HEK293 (cell line): ENCODE results near the gene PLA2G4E.

ENCODE experiments used
- CTCF ChIA-PET: fragments of 350-600 bp; formaldehyde crosslinking; extraction: SDS; loops from one replicate; lab custom pipeline; 2021; ENCODE audit warnings: antibody characterized with exemption; lab: Yijun Ruan, JAX
- POLR2A ChIA-PET: fragments of 300-600 bp; formaldehyde crosslinking; extraction: SDS; loops from one replicate; lab custom pipeline; 2020; ENCODE audit warnings: antibody characterized with exemption, inconsistent platforms; lab: Yijun Ruan, JAX
- H3K27ac ChIP-seq: fragments of 200-500 bp; sonication (Bioruptor generic); 2 replicates; pipeline ENCODE4 v1.5.1; 2014; ENCODE audit warnings: low read depth, low read length, control low read depth, inconsistent platforms; ENCODE audit errors: extremely low read depth
- H3K36me3 ChIP-seq, 2 experiments: fragments of 200-500 bp in 1 of 2; sonication (Bioruptor generic) in 1 of 2; 1 replicate in 1 of 2; 2 replicates in 1 of 2; pipeline ENCODE4 v1.5.1; 2014 to 2017; ENCODE audit warnings: inconsistent platforms in 2 of 2, low read length in 2 of 2; ENCODE audit not compliant: control insufficient read depth in 2 of 2, insufficient read depth in 1 of 2
- H3K4me1 ChIP-seq: fragments of 200-500 bp; sonication (Bioruptor generic); 2 replicates; pipeline ENCODE4 v1.5.1; 2014; ENCODE audit warnings: mild to moderate bottlenecking, low read length, inconsistent platforms; ENCODE audit not compliant: control insufficient read depth, insufficient read depth
- H3K4me3 ChIP-seq: 2 replicates; pipeline ENCODE4 v1.5.1; 2011; ENCODE audit warnings: low read depth, mild to moderate bottlenecking, control low read depth, low read length, moderate library complexity
- H3K9me3 ChIP-seq: fragments of 200-500 bp; sonication (Bioruptor generic); 2 replicates; pipeline ENCODE4 v1.5.1; 2014; ENCODE audit warnings: low read depth, low read length, inconsistent platforms; ENCODE audit not compliant: control insufficient read depth, insufficient read depth
- ATF2 ChIP-seq: fragments of 450-650 bp; formaldehyde crosslinking; IDR thresholded peaks from 2 replicates; pipeline ENCODE4 v1.5.1; 2016; ENCODE audit warnings: missing biosample characterization, missing genetic modification characterization, low read depth
- BCL11B ChIP-seq: fragments of 450-650 bp; formaldehyde crosslinking; IDR thresholded peaks from 2 replicates; pipeline ENCODE4 v1.5.1; 2016; ENCODE audit warnings: low read depth, missing biosample characterization, missing genetic modification characterization
- EGR2 ChIP-seq: fragments of 450-650 bp; formaldehyde crosslinking; IDR thresholded peaks from 2 replicates; pipeline ENCODE4 v1.5.1; 2016; ENCODE audit warnings: low read depth, missing biosample characterization, missing genetic modification characterization
- KLF10 ChIP-seq: fragments of 450-650 bp; IDR thresholded peaks from 2 replicates; pipeline ENCODE4 v1.5.1; 2018; ENCODE audit warnings: missing biosample characterization, mild to moderate bottlenecking, missing genetic modification characterization
- KLF16 ChIP-seq: fragments of 450-650 bp; formaldehyde crosslinking; IDR thresholded peaks from 2 replicates; pipeline ENCODE4 v1.5.1; 2017; ENCODE audit warnings: missing biosample characterization, missing genetic modification characterization
- KLF9 ChIP-seq: fragments of 450-650 bp; formaldehyde crosslinking; IDR thresholded peaks from 2 replicates; pipeline ENCODE4 v1.5.1; 2016; ENCODE audit warnings: missing biosample characterization, missing genetic modification characterization, low read depth
- MYNN ChIP-seq: fragments of 450-650 bp; formaldehyde crosslinking; IDR thresholded peaks from 2 replicates; pipeline ENCODE4 v1.5.1; 2016; ENCODE audit warnings: missing biosample characterization, missing genetic modification characterization, borderline replicate concordance
- PRDM1 ChIP-seq: fragments of 450-650 bp; formaldehyde crosslinking; IDR thresholded peaks from 2 replicates; pipeline ENCODE4; 2016; ENCODE audit warnings: missing biosample characterization, missing genetic modification characterization
- TSHZ1 ChIP-seq: fragments of 450-650 bp; formaldehyde crosslinking; IDR thresholded peaks from 2 replicates; pipeline ENCODE4 v1.5.1; 2016; ENCODE audit warnings: missing biosample characterization, missing genetic modification characterization, borderline replicate concordance
- ZFHX2 ChIP-seq: fragments of 450-650 bp; formaldehyde crosslinking; conservative IDR thresholded peaks from 2 replicates; pipeline ENCODE4 v1.5.1; 2016; ENCODE audit warnings: missing biosample characterization, missing genetic modification characterization
- ZFP69B ChIP-seq: fragments of 450-650 bp; formaldehyde crosslinking; IDR thresholded peaks from 2 replicates; pipeline ENCODE4 v1.5.1; 2016; ENCODE audit warnings: missing biosample characterization, missing genetic modification characterization
- ZNF138 ChIP-seq: fragments of 450-650 bp; formaldehyde crosslinking; IDR thresholded peaks from 2 replicates; pipeline ENCODE4 v1.5.1; 2016; ENCODE audit warnings: missing biosample characterization, missing genetic modification characterization, borderline replicate concordance
- ZNF239 ChIP-seq: fragments of 450-650 bp; formaldehyde crosslinking; IDR thresholded peaks from 2 replicates; pipeline ENCODE4 v1.5.1; 2016; ENCODE audit warnings: missing biosample characterization, missing genetic modification characterization
- ZNF292 ChIP-seq: fragments of 450-650 bp; formaldehyde crosslinking; IDR thresholded peaks from 2 replicates; pipeline ENCODE4 v1.5.1; 2016; ENCODE audit warnings: low read depth, missing biosample characterization, missing genetic modification characterization, borderline replicate concordance
- ZNF311 ChIP-seq: fragments of 450-650 bp; formaldehyde crosslinking; IDR thresholded peaks from 2 replicates; pipeline ENCODE4 v1.5.1; 2017; ENCODE audit warnings: missing biosample characterization, missing genetic modification characterization, borderline replicate concordance
- ZNF416 ChIP-seq: fragments of 450-650 bp; formaldehyde crosslinking; IDR thresholded peaks from 2 replicates; pipeline ENCODE4 v1.5.1; 2016; ENCODE audit warnings: missing biosample characterization, missing genetic modification characterization
- ZNF513 ChIP-seq: fragments of 450-650 bp; IDR thresholded peaks from 2 replicates; pipeline ENCODE4 v1.5.1; 2018; ENCODE audit warnings: missing biosample characterization, missing genetic modification characterization
- ZNF521 ChIP-seq: fragments of 450-650 bp; formaldehyde crosslinking; IDR thresholded peaks from 2 replicates; pipeline ENCODE4 v1.5.1; 2017; ENCODE audit warnings: missing biosample characterization, mild to moderate bottlenecking, missing genetic modification characterization
- ZNF610 ChIP-seq: fragments of 450-650 bp; formaldehyde crosslinking; IDR thresholded peaks from 2 replicates; pipeline ENCODE4 v1.5.1; 2016; ENCODE audit warnings: missing biosample characterization, missing genetic modification characterization, borderline replicate concordance
- ZNF639 ChIP-seq: fragments of 450-650 bp; formaldehyde crosslinking; IDR thresholded peaks from 2 replicates; pipeline ENCODE4 v1.5.1; 2016; ENCODE audit warnings: missing biosample characterization, missing genetic modification characterization
- ZNF76 ChIP-seq: fragments of 450-650 bp; formaldehyde crosslinking; IDR thresholded peaks from 2 replicates; pipeline ENCODE4; 2016; ENCODE audit warnings: low read depth, missing biosample characterization, missing genetic modification characterization, borderline replicate concordance
- ZSCAN16 ChIP-seq: fragments of 450-650 bp; formaldehyde crosslinking; IDR thresholded peaks from 2 replicates; pipeline ENCODE4 v1.5.1; 2016; ENCODE audit warnings: missing biosample characterization, missing genetic modification characterization
- ZXDB ChIP-seq: fragments of 450-650 bp; formaldehyde crosslinking; IDR thresholded peaks from 2 replicates; pipeline ENCODE4 v1.5.1; 2016; ENCODE audit warnings: missing biosample characterization, missing genetic modification characterization

PLA2G4E gene

GRCh38 chr15:42009022-42009421 is 11.8 kb downstream of the PLA2G4E start:
- Histone ChIP-seq H3K36me3 (no peaks in the 10 kb centered on the region), H3K4me1 (no peaks in the 10 kb centered on the region), H3K27ac (no peak overlapping the region), H3K4me3 (no peak overlapping the region), H3K9me3 (no peaks in the 10 kb centered on the region)
- ChIA-PET POLR2A (no interaction called here), CTCF (no interaction called here)
- TF ChIP-seq ZNF416 (tag by site-specific recombination), result no peak
- no peak for TF ChIP-seq ZNF311 (tag by site-specific recombination)
- TF ChIP-seq KLF10, result no peak
- no peak for TF ChIP-seq ZNF521 (tag by site-specific recombination)
- no peak for TF ChIP-seq ZNF513
- TF ChIP-seq ATF2 (tag by site-specific recombination), result peak; percentile 72

- ChIA-PET POLR2A (no interaction called here), CTCF (no interaction called here)
- H3K36me3 ChIP-seq, result no peaks in the 10 kb centered on the region
- no peak for TF ChIP-seq TSHZ1
- no peak for TF ChIP-seq ZNF292 (tag by site-specific recombination)
- TF ChIP-seq KLF16 (tag by site-specific recombination), result no peak
- TF ChIP-seq KLF9 (tag by site-specific recombination), result no peak
- TF ChIP-seq ZNF639, result no peak
- TF ChIP-seq ZNF239 (tag by site-specific recombination), result no peak
- no peak for TF ChIP-seq ZFP69B
- peak; percentile 88 for TF ChIP-seq ZFHX2 (tag by site-specific recombination)
- no peak for TF ChIP-seq ZNF76 (tag by site-specific recombination)
- no peak for TF ChIP-seq ZXDB (tag by site-specific recombination)
- TF ChIP-seq ZSCAN16 (tag by site-specific recombination), result no peak
- no peak for TF ChIP-seq ZNF138 (tag by site-specific recombination)
- no peak for TF ChIP-seq BCL11B (tag by site-specific recombination)
- no peak for TF ChIP-seq PRDM1 (tag by site-specific recombination)
- peak; percentile 96 for TF ChIP-seq EGR2 (tag by site-specific recombination)
- TF ChIP-seq ZNF610, result no peak
- no peak for TF ChIP-seq MYNN
- H3K27ac ChIP-seq, result no peak overlapping the region
- H3K9me3 ChIP-seq, result no peaks in the 10 kb centered on the region
- H3K4me1 ChIP-seq, result no peaks in the 10 kb centered on the region
- no peak overlapping the region for H3K4me3 ChIP-seq
Observed at GRCh38 chr15:42007386-42007785, 13.5 kb downstream of the PLA2G4E start.
